T1000 (cell line): ENCODE results near the gene HYAL3.
"Not testable (repeated sequence)": the region's sequence is repeated elsewhere in the genome, so short reads cannot be mapped to it uniquely, and the experiment has no call there.

Experiments
- DNase-seq: peaks from one replicate; lab custom pipeline; 2025; ENCODE audit warnings: mixed read lengths; lab: John Stamatoyannopoulos, UW

HYAL3 gene

GRCh38 chr3:50258029-50258680, 41.0 kb downstream of the HYAL3 start:
- DNase-seq = no peak

GRCh38 chr3:50256978-50257890, 42.0 kb downstream of the HYAL3 start:
- no peak for DNase-seq

GRCh38 chr3:50255251-50255615, 44.0 kb downstream of the HYAL3 start:
- no peak for DNase-seq

GRCh38 chr3:50254577-50255250, 44.5 kb downstream of the HYAL3 start:
- no peak for DNase-seq

- DNase-seq = peak; percentile 71
Observed at GRCh38 chr3:50251220-50251619, 48.0 kb downstream of the HYAL3 start.

- no peak for DNase-seq
Observed at GRCh38 chr3:50250514-50250913, 48.7 kb downstream of the HYAL3 start.

- no peak for DNase-seq
Observed at GRCh38 chr3:50249457-50249856, 49.7 kb downstream of the HYAL3 start.

- DNase-seq = no peak
Observed at GRCh38 chr3:50248387-50248786, 50.8 kb downstream of the HYAL3 start.

- DNase-seq = peak; percentile 99
Observed at GRCh38 chr3:50246517-50246954, 52.7 kb downstream of the HYAL3 start.

GRCh38 chr3:50245831-50246516, 53.2 kb downstream of the HYAL3 start:
- peak; percentile 63 for DNase-seq

- DNase-seq = no peak
Observed at GRCh38 chr3:50245251-50245745, 53.9 kb downstream of the HYAL3 start.

- not testable (repeated sequence) for DNase-seq
Observed at GRCh38 chr3:50244813-50245212, 54.4 kb downstream of the HYAL3 start.

GRCh38 chr3:50243543-50243895, 55.7 kb downstream of the HYAL3 start:
- DNase-seq = no peak

- DNase-seq = no peak
Observed at GRCh38 chr3:50242851-50243542, 56.2 kb downstream of the HYAL3 start.
